Activated naive CD4-positive, alpha-beta T cell treated with anti-CD3 and anti-CD28 coated beads, Interleukin-2, amount 10 ng/mL, durations not matched to agents 7 days and 5 days (primary cell): ENCODE data around the gene TRIM49C.
"Not testable (repeated sequence)": the region's sequence is repeated elsewhere in the genome, so short reads cannot be mapped to it uniquely, and the experiment has no call there.

ENCODE experiments used
- CTCF ChIA-PET: fragments of 350-600 bp; sonication (Branson Sonifier 250); formaldehyde crosslinking; loops from one replicate; lab custom pipeline; 2021; ENCODE audit warnings: antibody characterized with exemption; lab: Charles Lee
- DNase-seq: peaks from one replicate; pipeline ENCODE4 v3.0.0-alpha.2; 2020
- H3K27ac Mint-ChIP-seq: one replicate; pipeline ENCODE4 v1.8.0; 2021; ENCODE audit warnings: mild to moderate bottlenecking, moderate library complexity, mixed read lengths
- H3K27me3 Mint-ChIP-seq: one replicate; pipeline ENCODE4 v1.8.0; 2021; ENCODE audit warnings: mild to moderate bottlenecking, mixed read lengths
- H3K36me3 Mint-ChIP-seq: one replicate; pipeline ENCODE4 v1.8.0; 2021; ENCODE audit warnings: mixed read lengths
- H3K4me1 Mint-ChIP-seq: one replicate; pipeline ENCODE4 v1.8.0; 2021; ENCODE audit warnings: mixed read lengths
- H3K4me3 Mint-ChIP-seq: one replicate; pipeline ENCODE4 v1.8.0; 2021; ENCODE audit warnings: mild to moderate bottlenecking, moderate library complexity, mixed read lengths
- H3K9me3 Mint-ChIP-seq: one replicate; pipeline ENCODE4 v1.8.0; 2021; ENCODE audit warnings: mixed read lengths

The TRIM49C gene, protein sequence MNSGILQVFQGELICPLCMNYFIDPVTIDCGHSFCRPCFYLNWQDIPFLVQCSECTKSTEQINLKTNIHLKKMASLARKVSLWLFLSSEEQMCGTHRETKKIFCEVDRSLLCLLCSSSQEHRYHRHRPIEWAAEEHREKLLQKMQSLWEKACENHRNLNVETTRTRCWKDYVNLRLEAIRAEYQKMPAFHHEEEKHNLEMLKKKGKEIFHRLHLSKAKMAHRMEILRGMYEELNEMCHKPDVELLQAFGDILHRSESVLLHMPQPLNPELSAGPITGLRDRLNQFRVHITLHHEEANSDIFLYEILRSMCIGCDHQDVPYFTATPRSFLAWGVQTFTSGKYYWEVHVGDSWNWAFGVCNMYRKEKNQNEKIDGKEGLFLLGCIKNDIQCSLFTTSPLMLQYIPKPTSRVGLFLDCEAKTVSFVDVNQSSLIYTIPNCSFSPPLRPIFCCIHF

DNA sequence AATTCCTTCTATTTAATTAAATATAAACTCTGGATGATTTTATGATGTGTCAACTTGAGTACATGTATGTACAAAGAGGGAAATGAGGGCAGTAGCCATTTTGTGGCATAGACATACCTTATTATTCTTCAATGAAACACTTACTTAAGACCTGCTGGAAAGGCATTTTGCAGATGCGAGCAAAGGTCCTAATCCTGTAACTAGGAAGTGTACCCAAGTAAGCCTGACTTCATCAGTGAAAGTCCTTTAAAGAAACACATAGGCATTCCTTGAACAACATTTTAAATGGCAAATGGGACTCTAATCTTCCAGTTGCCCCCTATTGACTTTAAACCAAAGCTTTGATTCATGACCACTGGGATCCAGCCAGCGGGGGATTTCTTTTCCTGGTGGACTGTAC lies at the start of gene TRIM49C:
TSS of gene TRIM49C (plus strand) at position 301 of the 400 bp plus-strand sequence. CDS start 4,106 bp downstream, outside the sequence.
- H3K4me3 Mint-ChIP-seq, DNase-seq, H3K9me3 Mint-ChIP-seq, H3K27me3 Mint-ChIP-seq, H3K27ac Mint-ChIP-seq, H3K4me1 Mint-ChIP-seq, CTCF ChIA-PET, H3K36me3 Mint-ChIP-seq: not testable (repeated sequence)

DNA sequence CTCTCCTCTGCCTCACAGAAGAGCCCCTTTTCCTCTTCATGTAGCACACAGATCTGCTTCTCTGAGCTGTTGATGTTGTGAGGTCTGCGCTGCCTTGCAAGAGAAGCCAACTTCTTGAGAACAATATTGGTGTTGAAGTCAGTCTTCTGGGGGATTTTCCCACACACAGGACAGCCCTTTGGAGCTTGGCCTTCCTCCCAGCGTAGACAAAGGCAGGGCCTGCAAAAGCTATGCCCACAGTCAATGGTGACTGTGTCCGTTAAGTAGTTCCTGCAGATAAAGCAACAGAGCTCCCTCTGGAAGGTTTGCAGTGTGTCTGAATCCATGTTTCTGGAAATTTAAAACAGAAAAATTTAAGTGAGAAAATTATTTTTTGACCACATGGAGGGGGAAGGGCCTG lies 6.7 kb upstream of the TRIM49C start:
- CTCF ChIA-PET, DNase-seq, H3K4me1 Mint-ChIP-seq, H3K36me3 Mint-ChIP-seq, H3K9me3 Mint-ChIP-seq, H3K4me3 Mint-ChIP-seq, H3K27ac Mint-ChIP-seq, H3K27me3 Mint-ChIP-seq: not testable (repeated sequence)

DNA sequence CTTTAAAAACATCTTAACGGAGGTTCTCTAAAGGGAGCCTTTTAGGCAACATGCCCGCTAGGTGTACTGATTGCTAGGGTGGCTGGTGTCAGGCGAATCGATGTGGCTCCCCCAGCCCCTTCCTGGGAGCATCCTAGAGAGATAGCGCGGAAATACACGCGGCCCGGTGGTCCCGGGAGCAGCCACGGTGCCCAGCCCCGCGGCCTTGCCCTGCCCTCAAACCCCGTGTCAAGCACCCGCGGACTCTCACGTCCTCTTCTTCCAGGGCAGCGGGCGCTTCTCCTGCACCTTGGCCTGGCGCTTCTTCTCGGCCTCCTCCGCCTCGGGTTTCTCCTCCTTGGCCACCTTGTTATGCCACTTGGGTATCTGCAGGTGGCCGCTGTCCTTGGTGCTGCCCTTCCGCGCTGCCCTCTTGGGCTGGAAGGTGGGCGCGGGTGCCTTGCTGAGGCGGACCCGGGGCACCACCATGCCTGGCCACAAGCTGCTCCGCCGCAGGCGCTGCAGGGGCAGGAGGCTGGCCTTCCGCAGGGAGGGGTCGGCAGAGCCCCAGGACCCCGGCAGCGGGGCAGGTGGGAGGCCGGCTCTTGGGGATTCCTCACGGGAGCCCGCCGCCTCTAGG lies 20.8 kb downstream of the TRIM49C start:
- H3K36me3 Mint-ChIP-seq, H3K9me3 Mint-ChIP-seq, CTCF ChIA-PET, H3K27ac Mint-ChIP-seq, DNase-seq, H3K4me3 Mint-ChIP-seq, H3K27me3 Mint-ChIP-seq, H3K4me1 Mint-ChIP-seq: not testable (repeated sequence)

DNA sequence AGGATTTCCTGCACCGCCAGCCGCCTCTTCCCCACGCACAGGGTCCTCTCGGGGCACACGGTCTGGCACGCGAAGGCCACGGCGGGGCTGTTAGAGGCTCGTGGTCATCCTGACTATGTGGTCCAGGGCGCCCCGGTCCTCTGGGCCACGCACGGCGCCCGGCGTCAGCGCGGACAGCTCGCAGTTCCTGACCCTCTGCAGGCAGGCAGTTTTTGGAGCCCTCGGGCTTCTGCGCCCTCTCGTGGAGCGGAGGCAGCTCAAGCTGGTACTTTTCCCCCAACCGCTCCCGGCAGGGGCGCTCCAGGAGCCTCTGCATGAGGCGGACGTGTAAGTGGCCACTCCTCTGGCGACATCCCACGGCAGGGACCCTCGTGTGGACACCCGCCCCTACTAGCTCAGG lies 21.4 kb downstream of the TRIM49C start:
- H3K27ac Mint-ChIP-seq, H3K9me3 Mint-ChIP-seq, CTCF ChIA-PET, DNase-seq, H3K36me3 Mint-ChIP-seq, H3K4me3 Mint-ChIP-seq, H3K27me3 Mint-ChIP-seq, H3K4me1 Mint-ChIP-seq: not testable (repeated sequence)

DNA sequence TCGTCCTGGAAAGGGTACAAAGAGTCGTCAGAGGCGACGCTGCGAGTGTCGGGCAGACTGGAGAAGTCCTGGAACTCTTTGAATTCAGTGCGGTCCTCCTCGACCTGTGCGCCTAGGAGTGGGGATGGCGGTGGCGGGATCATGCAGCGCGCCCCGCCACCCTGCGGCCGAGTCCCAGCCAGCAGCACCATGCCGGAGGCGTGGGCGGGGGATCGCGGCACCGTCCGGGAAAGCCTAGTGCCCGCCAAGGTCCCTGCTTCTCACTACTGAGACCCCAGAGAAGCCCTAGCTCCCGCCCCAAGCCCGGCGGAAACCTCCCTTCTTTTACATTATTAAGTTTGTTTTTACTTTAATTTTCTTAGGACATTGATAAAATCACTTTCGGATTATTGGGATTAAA lies 22.6 kb downstream of the TRIM49C start:
- H3K9me3 Mint-ChIP-seq, H3K4me3 Mint-ChIP-seq, CTCF ChIA-PET, H3K36me3 Mint-ChIP-seq, H3K4me1 Mint-ChIP-seq, H3K27me3 Mint-ChIP-seq, DNase-seq, H3K27ac Mint-ChIP-seq: not testable (repeated sequence)

DNA sequence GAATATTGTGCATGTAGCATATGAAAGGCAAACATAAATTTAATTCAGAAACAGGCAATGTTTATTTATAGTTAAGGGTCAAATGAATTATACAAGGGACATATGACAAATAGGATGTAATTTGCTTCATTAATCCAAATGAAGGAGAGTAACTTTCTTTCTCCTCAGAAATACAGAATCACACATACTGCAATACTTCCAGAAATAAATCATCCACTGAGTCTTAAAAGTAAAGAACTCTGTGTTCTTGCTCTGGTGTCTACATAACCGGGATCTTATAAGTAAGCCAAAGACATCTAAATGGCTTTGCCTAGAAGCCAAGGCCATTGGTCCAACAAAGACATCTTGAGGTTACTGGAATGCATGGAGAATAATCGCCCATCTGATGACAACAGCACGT lies 54.7 kb downstream of the TRIM49C start, which contains the start of gene UBTFL1:
TSS of gene UBTFL1 (plus strand) at position 301 of the 400 bp plus-strand sequence. CDS start at position 301, 0 bp downstream.
- DNase-seq, H3K4me3 Mint-ChIP-seq, H3K27me3 Mint-ChIP-seq, H3K4me1 Mint-ChIP-seq, H3K27ac Mint-ChIP-seq, H3K36me3 Mint-ChIP-seq, CTCF ChIA-PET, H3K9me3 Mint-ChIP-seq: not testable (repeated sequence)

DNA sequence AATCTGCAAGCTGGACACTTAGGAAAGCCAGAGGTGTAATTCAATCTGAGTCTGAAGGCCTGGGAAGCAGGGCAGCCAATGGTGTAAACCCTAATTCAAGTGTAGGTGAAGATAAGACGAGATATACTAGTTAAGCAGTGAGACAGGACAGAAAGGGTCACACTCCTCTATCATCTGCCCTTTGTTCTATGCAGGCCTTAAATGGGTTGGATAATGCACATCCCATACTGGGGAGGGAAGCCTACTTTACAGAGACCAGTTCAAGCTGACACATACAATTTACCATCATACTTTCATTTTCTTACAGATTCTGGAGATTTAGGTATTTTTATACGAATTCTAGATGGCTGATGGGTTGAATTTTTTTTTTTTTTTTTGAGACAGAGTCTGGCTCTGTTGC lies 57.8 kb downstream of the TRIM49C start:
- CTCF ChIA-PET, H3K27ac Mint-ChIP-seq, H3K4me3 Mint-ChIP-seq, H3K27me3 Mint-ChIP-seq, H3K4me1 Mint-ChIP-seq, DNase-seq, H3K9me3 Mint-ChIP-seq, H3K36me3 Mint-ChIP-seq: not testable (repeated sequence)
